IPS-20b (cell line): ENCODE results near the gene STARD7.

Experiments used
- H3K27ac ChIP-seq: one replicate; pipeline ENCODE4 v1.5.1; 2013; ENCODE audit warnings: low read length
- H3K27me3 ChIP-seq: 2 replicates; pipeline ENCODE4 v1.6.1; 2013; ENCODE audit warnings: mild to moderate bottlenecking, low read length, inconsistent platforms; ENCODE audit not compliant: insufficient read depth
- H3K36me3 ChIP-seq: 2 replicates; pipeline ENCODE4 v1.6.1; 2013; ENCODE audit warnings: low read depth, mild to moderate bottlenecking, inconsistent platforms, low read length, moderate library complexity; ENCODE audit not compliant: insufficient read depth
- H3K4me1 ChIP-seq: 2 replicates; pipeline ENCODE4 v1.6.1; 2013; ENCODE audit warnings: mild to moderate bottlenecking, control low read depth, inconsistent platforms, low read length, moderate library complexity; ENCODE audit not compliant: insufficient read depth
- H3K4me3 ChIP-seq: 2 replicates; pipeline ENCODE4 v1.5.1; 2013; ENCODE audit warnings: mild to moderate bottlenecking, low read length, inconsistent platforms
- H3K9ac ChIP-seq: 2 replicates; pipeline ENCODE4 v1.6.1; 2013; ENCODE audit warnings: low read depth, mild to moderate bottlenecking, inconsistent platforms, low read length, moderate library complexity
- H3K9me3 ChIP-seq: 2 replicates; pipeline ENCODE4 v1.6.1; 2013; ENCODE audit warnings: mild to moderate bottlenecking, low read depth, low read length, inconsistent platforms; ENCODE audit not compliant: insufficient read depth

Gene STARD7

DNA sequence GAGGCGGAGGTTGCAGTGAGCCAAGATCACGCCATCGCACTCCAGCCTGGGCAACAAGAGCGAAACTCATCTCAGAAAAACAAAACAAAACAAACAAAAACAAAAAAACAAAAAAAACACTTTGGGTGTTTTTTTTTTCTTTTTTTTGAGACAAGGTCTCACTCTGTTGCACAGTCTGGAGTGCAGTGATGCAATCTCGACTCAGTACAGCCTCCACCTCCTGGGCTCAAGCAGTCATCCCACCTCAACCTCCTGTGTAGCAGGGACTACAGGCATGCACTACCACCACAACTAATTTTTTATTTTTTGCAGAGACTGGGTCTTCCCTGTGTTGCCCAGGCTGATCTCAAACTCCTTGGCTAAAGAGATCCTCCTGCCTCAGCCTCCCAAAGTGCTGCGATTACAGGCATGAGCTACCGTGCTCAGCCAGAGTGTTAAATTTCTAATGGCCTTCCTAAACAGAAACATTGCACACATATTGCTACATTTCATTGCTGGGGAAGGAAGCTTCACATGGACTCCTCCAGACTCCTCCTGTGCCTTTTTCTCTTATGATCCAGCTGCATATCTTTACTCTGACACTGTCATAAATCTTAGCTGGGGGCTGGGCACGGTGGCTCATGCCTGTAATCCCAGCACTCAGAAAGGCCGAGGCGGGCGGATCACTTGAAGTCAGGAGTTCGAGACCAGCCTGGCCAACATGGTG, 19.7 kb downstream of the STARD7 start:
- H3K4me3 ChIP-seq = no peak overlapping the region
- peaks cover 95% of the 10 kb centered on the region for H3K36me3 ChIP-seq
- H3K27me3 ChIP-seq = no peaks in the 10 kb centered on the region
- H3K9me3 ChIP-seq = no peaks in the 10 kb centered on the region
- H3K9ac ChIP-seq = no peak overlapping the region
- no peak overlapping the region for H3K27ac ChIP-seq
- no peaks in the 10 kb centered on the region for H3K4me1 ChIP-seq

DNA sequence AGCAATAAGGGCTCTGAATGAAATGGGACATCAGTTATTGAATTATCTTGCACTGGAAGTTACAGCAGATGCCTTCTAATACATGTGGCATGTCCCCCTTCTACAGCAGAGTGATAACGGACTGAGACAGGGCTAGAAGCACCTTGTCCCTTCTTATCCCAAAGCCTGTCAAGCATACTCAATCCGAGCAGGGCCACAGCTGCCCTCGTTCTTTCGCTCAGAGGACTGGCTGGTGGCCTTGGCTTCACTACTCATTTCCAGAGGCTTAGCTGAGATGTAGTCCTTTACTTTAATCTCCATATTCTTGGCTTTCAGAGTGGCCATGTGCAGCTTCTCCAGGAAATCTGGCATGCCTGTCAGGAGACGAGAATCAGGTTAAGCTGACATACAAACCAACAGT, 22.1 kb downstream of the STARD7 start:
- Histone ChIP-seq H3K27ac (no peak overlapping the region), H3K9ac (no peak overlapping the region), H3K9me3 (no peaks in the 10 kb centered on the region), H3K4me1 (no peaks in the 10 kb centered on the region), H3K36me3 (peaks cover 73% of the 10 kb centered on the region), H3K4me3 (no peak overlapping the region), H3K27me3 (no peaks in the 10 kb centered on the region)

- Histone ChIP-seq H3K27me3 (no peaks in the 10 kb centered on the region), H3K9ac (no peak overlapping the region), H3K9me3 (no peaks in the 10 kb centered on the region), H3K4me3 (no peak overlapping the region), H3K36me3 (peaks cover 62% of the 10 kb centered on the region), H3K4me1 (no peaks in the 10 kb centered on the region), H3K27ac (no peak overlapping the region)
Observed at GRCh38 chr2:96185516-96185915, 23.1 kb downstream of the STARD7 start.

DNA sequence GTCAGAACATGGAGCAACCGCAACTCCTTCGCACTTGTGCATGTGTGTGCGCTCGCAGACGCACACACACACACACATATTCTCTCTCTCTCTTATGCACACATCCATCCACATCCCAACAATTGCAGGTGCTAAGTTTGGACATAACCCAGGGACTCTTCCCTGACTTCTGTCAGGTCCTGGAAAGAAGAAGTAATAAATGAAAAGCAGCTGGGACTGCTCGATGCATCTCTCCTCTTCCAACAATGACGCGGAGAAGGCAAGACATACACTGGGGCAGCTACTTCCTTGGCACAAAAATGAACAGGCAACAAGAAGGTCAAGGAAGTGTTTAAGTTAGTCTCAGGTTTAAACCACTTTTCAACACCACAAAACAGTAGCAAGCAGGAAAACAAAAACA, 23.6 kb downstream of the STARD7 start:
- H3K4me1 ChIP-seq = no peaks in the 10 kb centered on the region
- no peaks in the 10 kb centered on the region for H3K9me3 ChIP-seq
- H3K4me3 ChIP-seq = no peak overlapping the region
- no peak overlapping the region for H3K27ac ChIP-seq
- peaks cover 57% of the 10 kb centered on the region for H3K36me3 ChIP-seq
- no peak overlapping the region for H3K9ac ChIP-seq
- no peaks in the 10 kb centered on the region for H3K27me3 ChIP-seq

DNA sequence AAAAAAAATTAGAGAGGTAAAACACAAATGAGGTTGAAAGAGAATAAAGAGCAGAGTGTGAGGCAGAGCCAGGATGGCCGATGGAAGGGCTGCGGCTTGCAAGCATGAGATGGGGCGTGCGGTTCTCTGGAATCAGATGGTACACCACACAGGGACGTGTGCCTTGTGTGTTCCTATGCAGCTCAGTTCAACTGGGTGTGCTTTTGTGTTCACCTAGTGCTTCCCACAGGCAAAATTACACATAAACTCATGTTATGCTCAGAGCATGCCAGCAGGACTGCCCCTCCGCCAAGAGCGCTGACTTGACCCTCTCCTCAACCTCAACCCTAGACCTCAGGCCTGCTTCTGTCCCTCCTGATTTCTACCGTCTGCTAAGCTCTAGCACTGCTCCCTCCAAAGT, 24.4 kb downstream of the STARD7 start:
- Histone ChIP-seq H3K27me3 (no peaks in the 10 kb centered on the region), H3K36me3 (peaks cover 49% of the 10 kb centered on the region), H3K9me3 (no peaks in the 10 kb centered on the region), H3K4me3 (no peak overlapping the region), H3K27ac (no peak overlapping the region), H3K4me1 (no peaks in the 10 kb centered on the region), H3K9ac (no peak overlapping the region)

- Histone ChIP-seq H3K36me3 (peaks cover 27% of the 10 kb centered on the region), H3K27me3 (no peaks in the 10 kb centered on the region), H3K27ac (no peak overlapping the region), H3K4me3 (no peak overlapping the region), H3K4me1 (no peaks in the 10 kb centered on the region), H3K9me3 (no peaks in the 10 kb centered on the region), H3K9ac (no peak overlapping the region)
Observed at GRCh38 chr2:96181529-96181928, 27.1 kb downstream of the STARD7 start.

DNA sequence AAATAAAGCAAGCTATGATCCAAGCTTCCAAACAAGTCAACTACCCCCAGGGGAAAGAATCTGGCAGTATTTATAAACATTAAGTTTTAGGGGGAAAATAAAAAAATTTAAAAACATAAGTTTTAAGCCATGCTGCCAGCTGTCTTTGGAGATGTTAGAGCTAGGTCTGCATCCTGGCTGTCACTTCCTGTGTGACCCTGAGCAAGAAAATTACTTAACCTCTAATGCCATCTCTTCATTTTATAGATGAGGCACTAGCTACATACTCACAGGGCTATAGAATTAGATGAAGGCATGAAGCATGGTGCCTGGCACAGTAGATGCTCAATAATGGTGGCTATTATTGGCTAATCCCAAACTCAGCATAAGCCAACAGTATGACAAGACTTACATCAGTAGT, 28.1 kb downstream of the STARD7 start:
- H3K27ac ChIP-seq = no peak overlapping the region
- H3K9me3 ChIP-seq = no peaks in the 10 kb centered on the region
- no peaks in the 10 kb centered on the region for H3K27me3 ChIP-seq
- peaks cover 17% of the 10 kb centered on the region for H3K36me3 ChIP-seq
- no peaks in the 10 kb centered on the region for H3K4me1 ChIP-seq
- no peak overlapping the region for H3K9ac ChIP-seq
- no peak overlapping the region for H3K4me3 ChIP-seq

DNA sequence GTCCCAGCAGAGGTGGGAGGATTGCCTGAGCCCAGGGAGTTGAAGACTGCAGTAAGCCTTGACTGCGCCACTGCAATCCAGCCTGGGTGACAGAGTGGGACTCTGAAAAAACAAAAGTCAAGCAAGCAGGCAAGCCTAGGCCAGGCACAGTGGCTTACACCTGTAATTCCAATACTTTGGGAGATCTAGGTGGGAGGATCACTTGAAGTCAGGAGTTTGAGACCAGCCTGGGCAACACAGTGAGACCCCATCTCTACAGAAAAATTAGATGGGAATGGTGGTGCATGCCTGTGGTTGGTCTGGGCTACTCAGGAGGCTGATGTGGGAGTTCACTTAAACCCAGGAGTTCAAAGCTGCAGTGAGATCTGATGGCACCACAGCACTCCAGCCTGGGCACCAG, 28.6 kb downstream of the STARD7 start:
- Histone ChIP-seq H3K9ac (no peak overlapping the region), H3K27ac (no peak overlapping the region), H3K4me1 (no peaks in the 10 kb centered on the region), H3K27me3 (no peaks in the 10 kb centered on the region), H3K9me3 (no peaks in the 10 kb centered on the region), H3K4me3 (no peak overlapping the region), H3K36me3 (peaks cover 12% of the 10 kb centered on the region)

GRCh38 chr2:96176661-96177060, 32.0 kb downstream of the STARD7 start:
- Histone ChIP-seq H3K27me3 (no peaks in the 10 kb centered on the region), H3K4me3 (no peak overlapping the region)

GRCh38 chr2:96175951-96176350, 32.7 kb downstream of the STARD7 start:
- Histone ChIP-seq H3K9me3 (no peaks in the 10 kb centered on the region), H3K27me3 (no peaks in the 10 kb centered on the region), H3K9ac (no peak overlapping the region), H3K27ac (no peak overlapping the region), H3K4me3 (no peak overlapping the region), H3K4me1 (no peaks in the 10 kb centered on the region), H3K36me3 (no peaks in the 10 kb centered on the region)

More at GRCh38 chr2:96176661-96177060, 32.0 kb downstream of the STARD7 start:
- Histone ChIP-seq H3K4me1 (no peaks in the 10 kb centered on the region), H3K9ac (no peak overlapping the region), H3K27ac (no peak overlapping the region), H3K9me3 (no peaks in the 10 kb centered on the region), H3K36me3 (no peaks in the 10 kb centered on the region)

- no peaks in the 10 kb centered on the region for H3K36me3 ChIP-seq
- H3K4me3 ChIP-seq = no peak overlapping the region
- H3K9me3 ChIP-seq = peaks cover 5% of the 10 kb centered on the region
- no peaks in the 10 kb centered on the region for H3K27me3 ChIP-seq
- no peak overlapping the region for H3K9ac ChIP-seq
- H3K4me1 ChIP-seq = no peaks in the 10 kb centered on the region
- no peak overlapping the region for H3K27ac ChIP-seq
Observed at GRCh38 chr2:96174251-96175144, 34.1 kb downstream of the STARD7 start.

DNA sequence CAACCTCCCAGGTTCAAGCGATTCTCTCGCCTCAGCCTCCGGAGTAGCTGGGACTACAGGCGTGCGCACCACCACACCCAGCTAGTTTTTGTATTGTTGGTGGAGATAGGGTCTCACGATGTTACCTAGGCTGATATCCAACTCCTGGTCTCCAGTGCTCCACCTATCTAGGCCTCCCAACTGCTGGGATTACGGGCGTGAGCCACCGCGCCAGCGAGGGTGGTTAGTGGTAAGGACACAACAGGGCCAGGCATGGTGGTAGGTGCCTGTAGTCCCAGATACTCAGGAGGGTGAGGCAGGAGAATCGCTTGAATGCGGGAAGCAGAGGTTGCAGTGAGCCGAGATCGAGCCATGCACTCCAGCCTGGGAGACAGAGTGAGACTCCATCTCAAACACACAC, 36.8 kb downstream of the STARD7 start:
- Histone ChIP-seq H3K27ac (no peak overlapping the region), H3K27me3 (no peaks in the 10 kb centered on the region)

More for the DNA sequence above, 36.8 kb downstream of the STARD7 start:
- Histone ChIP-seq H3K4me1 (no peaks in the 10 kb centered on the region), H3K9ac (no peak overlapping the region), H3K36me3 (no peaks in the 10 kb centered on the region), H3K9me3 (peaks cover 5% of the 10 kb centered on the region), H3K4me3 (no peak overlapping the region)
